Loucy (cell line): Measurements from ENCODE around the gene LZTS3.

Source experiments
- H2AFZ ChIP-seq: fragments of 200-600 bp; sonication (generic); 2 replicates; pipeline ENCODE4 v1.6.0; 2016; ENCODE audit warnings: antibody characterized with exemption, mild to moderate bottlenecking, low read length, moderate library complexity
- H3F3A ChIP-seq: fragments of 200-600 bp; 2 replicates; pipeline ENCODE4 v1.6.0; 2016; ENCODE audit warnings: antibody characterized with exemption, low read depth, mild to moderate bottlenecking
- H3K27me3 ChIP-seq: fragments of 200-600 bp; sonication (generic); 2 replicates; pipeline ENCODE4 v1.6.1; 2014; ENCODE audit warnings: low read length, mild to moderate bottlenecking; ENCODE audit not compliant: insufficient read depth, poor library complexity, severe bottlenecking
- H3K36me3 ChIP-seq: fragments of 200-600 bp; sonication (generic); 2 replicates; pipeline ENCODE4 v1.6.1; 2016; ENCODE audit warnings: low read length; ENCODE audit not compliant: insufficient read depth
- H3K4me1 ChIP-seq: fragments of 200-600 bp; sonication (generic); 2 replicates; pipeline ENCODE4 v1.5.1; 2014; ENCODE audit warnings: low read length, mild to moderate bottlenecking; ENCODE audit not compliant: insufficient read depth, poor library complexity, severe bottlenecking
- H3K4me2 ChIP-seq: fragments of 200-600 bp; sonication (generic); 2 replicates; pipeline ENCODE4 v1.6.0; 2014; ENCODE audit warnings: antibody characterized with exemption, low read length, low read depth, mild to moderate bottlenecking; ENCODE audit not compliant: poor library complexity, severe bottlenecking
- H3K4me3 ChIP-seq: fragments of 200-600 bp; sonication (generic); 2 replicates; pipeline ENCODE4 v1.5.1; 2014; ENCODE audit warnings: low read length, mild to moderate bottlenecking, mixed read lengths; ENCODE audit not compliant: poor library complexity, severe bottlenecking
- H3K79me2 ChIP-seq: fragments of 200-600 bp; sonication (generic); 2 replicates; pipeline ENCODE4 v1.6.1; 2014; ENCODE audit warnings: low read length; ENCODE audit not compliant: insufficient read depth
- H3K9ac ChIP-seq: fragments of 200-600 bp; sonication (generic); 2 replicates; pipeline ENCODE4 v1.6.0; 2014; ENCODE audit warnings: mild to moderate bottlenecking, low read depth, low read length, moderate library complexity; ENCODE audit not compliant: poor library complexity, severe bottlenecking
- H3K9me2 ChIP-seq: fragments of 200-600 bp; sonication (generic); replicated peaks from 2 replicates; pipeline ENCODE4 v1.6.1; 2016; ENCODE audit warnings: low read depth, low read length, mixed read lengths
- H3K9me3 ChIP-seq: fragments of 200-600 bp; sonication (generic); 2 replicates; pipeline ENCODE4 v1.6.1; 2014; ENCODE audit warnings: mild to moderate bottlenecking, antibody characterized with exemption, low read length, low read depth; ENCODE audit not compliant: insufficient read depth
- H4K20me1 ChIP-seq: fragments of 200-600 bp; sonication (generic); 2 replicates; pipeline ENCODE4 v1.6.0; 2014; ENCODE audit warnings: antibody characterized with exemption, low read length, mild to moderate bottlenecking; ENCODE audit not compliant: insufficient read depth, poor library complexity, severe bottlenecking
- EZH2phosphoT487 ChIP-seq: fragments of 200-600 bp; IDR thresholded peaks from 2 replicates; pipeline ENCODE4 v1.6.1; 2018; ENCODE audit warnings: antibody characterized with exemption, mild to moderate bottlenecking, moderate library complexity, borderline replicate concordance
- TF ChIP-seq, protein P1 (sequence below): fragments of 200-600 bp; sonication (generic); conservative IDR thresholded peaks from 2 replicates; pipeline ENCODE4 v1.5.1; 2014; ENCODE audit warnings: mild to moderate bottlenecking, antibody characterized with exemption, low read length

Gene LZTS3

DNA sequence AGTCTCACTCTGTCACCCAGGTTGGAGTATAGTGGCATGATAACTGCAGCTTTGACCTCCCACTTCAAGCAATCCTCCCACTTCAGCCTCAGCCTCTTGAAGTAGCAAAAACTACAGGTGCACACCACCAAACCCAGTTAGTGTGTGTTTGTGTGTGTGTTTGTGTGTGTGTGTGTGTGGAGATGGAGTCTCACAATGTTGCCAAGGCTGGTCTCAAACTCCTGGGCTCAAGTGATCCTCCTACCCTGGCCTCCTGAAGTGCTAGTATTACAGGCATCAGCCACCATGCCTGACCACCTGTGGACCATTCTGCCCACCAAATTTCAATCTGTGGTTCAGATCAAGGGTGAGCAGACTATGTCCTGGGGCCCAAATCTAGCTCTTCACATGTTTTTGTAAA lies 22.4 kb downstream of the LZTS3 start:
- no peak for TF ChIP-seq EZH2phosphoT487
- TF ChIP-seq, protein P1, sequence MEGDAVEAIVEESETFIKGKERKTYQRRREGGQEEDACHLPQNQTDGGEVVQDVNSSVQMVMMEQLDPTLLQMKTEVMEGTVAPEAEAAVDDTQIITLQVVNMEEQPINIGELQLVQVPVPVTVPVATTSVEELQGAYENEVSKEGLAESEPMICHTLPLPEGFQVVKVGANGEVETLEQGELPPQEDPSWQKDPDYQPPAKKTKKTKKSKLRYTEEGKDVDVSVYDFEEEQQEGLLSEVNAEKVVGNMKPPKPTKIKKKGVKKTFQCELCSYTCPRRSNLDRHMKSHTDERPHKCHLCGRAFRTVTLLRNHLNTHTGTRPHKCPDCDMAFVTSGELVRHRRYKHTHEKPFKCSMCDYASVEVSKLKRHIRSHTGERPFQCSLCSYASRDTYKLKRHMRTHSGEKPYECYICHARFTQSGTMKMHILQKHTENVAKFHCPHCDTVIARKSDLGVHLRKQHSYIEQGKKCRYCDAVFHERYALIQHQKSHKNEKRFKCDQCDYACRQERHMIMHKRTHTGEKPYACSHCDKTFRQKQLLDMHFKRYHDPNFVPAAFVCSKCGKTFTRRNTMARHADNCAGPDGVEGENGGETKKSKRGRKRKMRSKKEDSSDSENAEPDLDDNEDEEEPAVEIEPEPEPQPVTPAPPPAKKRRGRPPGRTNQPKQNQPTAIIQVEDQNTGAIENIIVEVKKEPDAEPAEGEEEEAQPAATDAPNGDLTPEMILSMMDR = no peak
- H3K27me3 ChIP-seq = no peaks in the 10 kb centered on the region
- peaks cover 24% of the 10 kb centered on the region for H3K4me1 ChIP-seq
- no peak overlapping the region for H2AFZ ChIP-seq
- no peak overlapping the region for H3K9ac ChIP-seq
- no peak overlapping the region for H3K4me3 ChIP-seq
- H4K20me1 ChIP-seq = peaks cover 52% of the 10 kb centered on the region
- H3K79me2 ChIP-seq = peaks cover 89% of the 10 kb centered on the region
- no peaks in the 10 kb centered on the region for H3F3A ChIP-seq
- H3K36me3 ChIP-seq = peaks cover 46% of the 10 kb centered on the region; the same call in 1 of the 2 replicates
- no peaks in the 10 kb centered on the region for H3K9me3 ChIP-seq
- H3K9me2 ChIP-seq = no peaks in the 10 kb centered on the region
- no peak overlapping the region for H3K4me2 ChIP-seq

DNA sequence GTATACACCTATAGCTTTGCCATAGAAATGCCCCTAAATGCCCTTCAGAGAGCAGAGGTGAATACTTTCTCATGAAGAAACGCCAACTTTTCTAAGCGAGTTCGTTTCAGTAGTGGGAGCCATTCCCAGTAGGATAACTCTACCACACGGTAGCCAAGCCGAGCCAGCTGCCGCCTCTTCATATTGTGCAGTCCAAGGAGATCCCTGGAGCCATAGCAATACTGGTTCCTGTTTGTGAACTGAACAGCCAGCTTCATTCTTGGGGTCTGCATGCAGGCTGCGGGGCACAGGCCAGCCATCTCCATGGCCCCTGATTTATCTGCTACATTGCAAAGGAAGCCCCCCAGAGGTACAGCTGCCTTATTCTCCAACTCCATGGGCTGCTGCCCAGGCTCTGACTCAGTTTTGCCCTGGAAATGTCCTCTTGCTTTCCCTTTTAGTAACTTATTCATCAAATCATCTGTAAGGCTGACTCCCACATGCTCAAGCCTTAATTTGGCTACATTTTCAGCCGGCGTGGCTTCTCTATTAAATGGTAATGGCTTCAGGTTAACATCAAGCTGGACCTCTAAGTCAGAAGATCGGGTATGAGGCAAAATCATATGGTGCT lies 26.5 kb downstream of the LZTS3 start:
- Histone ChIP-seq H2AFZ (no peak overlapping the region), H3K79me2 (peaks cover 53% of the 10 kb centered on the region), H3K36me3 (peaks cover 44% of the 10 kb centered on the region; the same call in 1 of the 2 replicates), H3K4me2 (no peak overlapping the region), H3F3A (0 out of 2 replicates have a peak, but pooled peaks cover 4% of the 10 kb centered on the region), H3K9me3 (0 out of 2 replicates have a peak, but pooled peaks cover 3% of the 10 kb centered on the region), H3K9ac (no peak overlapping the region), H3K4me3 (no peak overlapping the region), H3K9me2 (no peaks in the 10 kb centered on the region), H4K20me1 (peaks cover 26% of the 10 kb centered on the region), H3K27me3 (no peaks in the 10 kb centered on the region), H3K4me1 (peaks cover 4% of the 10 kb centered on the region)
- TF ChIP-seq, protein P1 = no peak
- TF ChIP-seq EZH2phosphoT487 = no peak

DNA sequence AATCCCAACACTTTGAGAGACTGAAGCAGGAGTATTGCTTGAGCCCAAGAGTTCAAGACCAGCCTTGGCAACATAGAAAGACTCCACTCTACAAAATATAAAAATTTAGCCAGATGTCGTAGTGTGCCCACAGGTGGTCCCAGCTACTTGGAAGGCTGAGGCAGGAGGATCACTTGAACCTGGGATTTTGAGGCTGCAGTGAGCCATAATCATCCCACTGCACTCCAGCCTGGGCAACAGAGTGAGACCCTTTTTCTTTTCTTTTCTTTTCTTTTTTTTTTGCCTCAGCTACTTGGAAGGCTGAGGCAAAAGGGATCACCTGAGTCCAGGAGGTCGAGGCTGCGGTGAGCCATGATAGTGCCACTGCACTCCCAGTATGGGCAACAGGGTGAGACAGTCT lies 31.6 kb downstream of the LZTS3 start:
- Histone ChIP-seq H3K27me3 (no peaks in the 10 kb centered on the region), H3F3A (0 out of 2 replicates have a peak, but pooled peaks cover 4% of the 10 kb centered on the region), H2AFZ (no peak overlapping the region), H3K9me2 (no peaks in the 10 kb centered on the region), H3K4me1 (no peaks in the 10 kb centered on the region), H4K20me1 (no peaks in the 10 kb centered on the region), H3K36me3 (peaks cover 11% of the 10 kb centered on the region; the same call in 1 of the 2 replicates), H3K4me2 (no peak overlapping the region), H3K9me3 (0 out of 2 replicates have a peak, but pooled peaks cover 3% of the 10 kb centered on the region), H3K4me3 (no peak overlapping the region), H3K79me2 (peaks cover 7% of the 10 kb centered on the region; the same call in 1 of the 2 replicates), H3K9ac (no peak overlapping the region)
- TF ChIP-seq EZH2phosphoT487 = no peak
- TF ChIP-seq, protein P1 = no peak
